ENCODE measurements around the gene CRYGN. TPM values are rescaled to one million over a fixed set of nuclear protein-coding genes. Genes with fewer than 3 reads are reported as not detected.

The CRYGN gene
- total RNA-seq, 3 donors from 2014 or later, result 0.51 TPM; not detected in 2

- ATAC-seq, result peak; percentile 72
- H3K9me3 ChIP-seq, result no peaks in the 10 kb centered on the region
- H3K4me1 ChIP-seq (ENCODE audit: low read depth), result peaks cover 14% of the 10 kb centered on the region
- intact Hi-C loops (cut with DNase I, micrococcal nuclease), result no loop called here
- H3K36me3 ChIP-seq (ENCODE audit: low read depth), result no peaks in the 10 kb centered on the region
- H3K4me3 ChIP-seq, result no peak overlapping the region
- TF ChIP-seq CTCF (IDR thresholded peaks at IDR 0.05), result no peak
- peak; percentile 24 to 58 (median 29) for DNase-seq
Observed at GRCh38 chr7:151408839-151409666, 30.9 kb downstream of the CRYGN start.

- ATAC-seq (no peak), DNase-seq (no peak)
- no peak for TF ChIP-seq CTCF (IDR thresholded peaks at IDR 0.05)
- H3K36me3 ChIP-seq (ENCODE audit: low read depth), result no peaks in the 10 kb centered on the region
- intact Hi-C loops (cut with DNase I, micrococcal nuclease), result no loop called here
- H3K4me3 ChIP-seq, result no peak overlapping the region
- H3K4me1 ChIP-seq (ENCODE audit: low read depth), result peaks cover 14% of the 10 kb centered on the region
- no peaks in the 10 kb centered on the region for H3K9me3 ChIP-seq
Observed at GRCh38 chr7:151408498-151408838, 31.5 kb downstream of the CRYGN start.

- DNase-seq (peak in 1 of 3 donors; percentile 39), ATAC-seq (no peak)
- Histone ChIP-seq H3K36me3 (ENCODE audit: low read depth) (no peaks in the 10 kb centered on the region), H3K9me3 (no peaks in the 10 kb centered on the region), H3K4me1 (ENCODE audit: low read depth) (peaks cover 14% of the 10 kb centered on the region), H3K4me3 (no peak overlapping the region)
- intact Hi-C loops (cut with DNase I, micrococcal nuclease), result no loop called here
- no peak for TF ChIP-seq CTCF (IDR thresholded peaks at IDR 0.05)
Observed at GRCh38 chr7:151406886-151407583, 32.9 kb downstream of the CRYGN start.

GRCh38 chr7:151406051-151406875, 33.7 kb downstream of the CRYGN start:
- intact Hi-C loops (cut with DNase I, micrococcal nuclease), result no loop called here
- no peaks in the 10 kb centered on the region for H3K36me3 ChIP-seq (ENCODE audit: low read depth)
- TF ChIP-seq CTCF (IDR thresholded peaks at IDR 0.05), result no peak
- H3K9me3 ChIP-seq, result no peaks in the 10 kb centered on the region
- ATAC-seq (no peak), DNase-seq (peak in 1 of 3 donors; percentile 29)
- H3K4me3 ChIP-seq, result no peak overlapping the region
- peaks cover 14% of the 10 kb centered on the region for H3K4me1 ChIP-seq (ENCODE audit: low read depth)

GRCh38 chr7:151405588-151405987, 34.4 kb downstream of the CRYGN start:
- H3K36me3 ChIP-seq (ENCODE audit: low read depth), result no peaks in the 10 kb centered on the region
- peaks cover 14% of the 10 kb centered on the region for H3K4me1 ChIP-seq (ENCODE audit: low read depth)
- ATAC-seq (no peak), DNase-seq (no peak)
- H3K9me3 ChIP-seq, result no peaks in the 10 kb centered on the region
- no peak for TF ChIP-seq CTCF (IDR thresholded peaks at IDR 0.05)
- intact Hi-C loops (cut with DNase I, micrococcal nuclease), result no loop called here
- no peak overlapping the region for H3K4me3 ChIP-seq
